SW 1271 (cell line): Measurements from ENCODE around the gene GYS1.

Experiments
- DNase-seq, 2 experiments: peaks; one replicate each; lab custom pipeline; 2025; lab: John Stamatoyannopoulos, UW

Gene GYS1

GRCh38 chr19:48963371-48964204, 29.5 kb downstream of the GYS1 start:
- DNase-seq, result peak in 1 of 2 experiments; percentile 24

GRCh38 chr19:48962849-48963165, 30.3 kb downstream of the GYS1 start:
- no peak for DNase-seq

DNA sequence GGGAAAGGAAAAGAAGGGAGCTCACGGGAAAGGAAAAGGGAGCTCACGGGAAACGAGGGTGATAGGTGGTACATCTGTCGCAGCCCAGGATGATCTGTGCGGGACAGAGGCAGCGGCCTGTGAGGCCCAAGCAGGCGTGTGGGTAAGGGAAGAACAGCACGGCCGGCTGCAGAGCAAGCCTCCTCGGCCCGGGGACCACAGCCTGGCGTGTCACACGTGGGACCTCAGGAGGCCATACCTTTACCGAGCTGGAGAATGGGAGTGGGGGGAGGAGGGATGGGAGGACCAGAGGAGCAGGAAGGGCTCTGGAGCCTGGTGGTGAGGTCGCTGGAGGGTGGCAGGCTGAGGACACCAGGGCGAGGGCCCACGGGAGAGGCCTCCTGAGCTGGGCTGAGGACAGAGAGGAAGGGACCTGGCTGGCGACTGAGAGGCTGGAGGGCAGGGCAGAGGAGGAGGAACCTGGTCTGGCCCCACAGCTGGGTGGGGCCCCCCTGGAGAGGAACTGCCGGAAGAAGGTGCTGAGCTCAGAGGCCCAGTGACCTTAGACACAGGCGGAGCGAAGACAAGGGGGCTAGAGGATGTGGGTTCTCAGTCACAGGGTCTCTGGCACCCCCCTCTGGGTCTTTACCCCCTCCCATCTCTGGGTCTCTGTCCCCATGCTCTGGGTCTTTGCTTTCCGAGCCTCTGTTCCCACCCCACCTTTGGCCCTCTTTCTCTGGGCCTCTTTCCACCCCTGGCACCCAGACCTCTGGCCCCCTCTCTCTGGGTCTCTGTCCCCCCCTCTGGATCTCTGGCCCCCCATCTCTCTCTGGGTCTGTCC, 30.9 kb downstream of the GYS1 start:
- peak in 1 of 2 experiments; percentile 48 for DNase-seq

DNA sequence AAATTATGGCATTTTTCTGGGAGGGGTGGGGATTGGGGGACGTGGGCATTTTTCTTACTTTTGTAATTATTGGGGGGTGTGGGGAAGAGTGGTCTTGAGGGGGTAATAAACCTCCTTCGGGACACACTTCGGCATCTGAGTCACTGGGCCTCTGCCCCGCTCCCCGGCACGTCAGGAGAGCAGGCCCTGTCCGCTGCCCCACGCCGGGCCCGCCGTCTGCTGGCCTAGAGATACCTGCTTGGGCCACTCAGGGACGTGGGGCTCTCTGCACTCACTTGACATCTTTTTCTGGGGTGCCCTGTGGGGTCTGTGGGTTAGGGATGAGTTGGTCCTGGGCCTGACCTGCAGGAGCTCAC, 31.5 kb downstream of the GYS1 start:
- DNase-seq, result no peak

DNA sequence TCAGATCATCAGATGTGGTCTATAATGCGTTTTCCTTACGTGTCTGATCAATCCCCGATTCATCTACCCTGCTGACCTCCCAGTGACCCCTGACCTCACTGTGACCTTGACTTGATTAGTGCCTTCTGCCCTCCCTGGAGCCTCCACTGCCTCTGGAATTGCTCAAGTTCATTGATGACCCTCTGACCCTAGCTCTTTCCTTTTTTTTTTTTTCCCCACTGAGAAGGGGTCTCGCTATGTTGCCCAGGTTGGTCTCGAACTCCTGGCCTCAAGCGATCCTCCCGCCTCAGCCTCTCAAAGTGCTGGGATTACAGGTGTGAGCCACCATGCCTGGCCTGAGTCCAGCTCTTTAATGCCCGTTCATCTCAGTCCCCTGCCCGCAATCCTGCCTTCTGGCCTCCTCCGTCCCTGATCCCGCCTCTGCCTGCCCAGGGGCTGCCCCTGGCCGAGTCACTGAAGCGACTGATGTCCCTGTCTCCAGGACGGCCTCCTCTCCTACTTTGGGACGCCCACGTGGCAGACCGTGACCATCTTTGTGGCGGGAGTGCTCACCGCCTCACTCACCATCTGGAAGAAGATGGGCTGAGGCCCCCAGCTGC, 32.0 kb downstream of the GYS1 start:
- no peak for DNase-seq

- no peak for DNase-seq
These were observed 33.5 kb downstream of the GYS1 start for GRCh38 chr19:48959341-48960239.

DNA sequence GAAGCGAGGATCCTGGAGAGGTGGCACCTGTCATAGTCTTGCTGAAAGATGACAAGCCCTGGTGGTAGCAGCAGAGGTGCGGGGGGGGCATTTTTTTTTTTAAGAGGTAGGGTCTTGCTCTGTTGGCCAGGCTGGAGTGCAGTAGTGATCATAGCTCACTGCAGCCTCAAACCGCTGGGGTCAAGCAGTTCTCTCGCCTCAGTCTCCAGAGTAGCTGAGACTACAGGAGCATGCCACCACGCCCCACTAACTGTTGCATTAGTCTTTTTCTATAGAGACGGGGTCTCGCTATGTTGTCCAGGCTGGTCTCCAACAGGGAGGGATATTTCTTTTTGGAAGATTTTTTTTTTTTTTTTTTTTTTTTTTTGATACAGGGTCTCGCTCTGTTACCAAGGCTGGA, 35.1 kb downstream of the GYS1 start:
- no peak for DNase-seq

- DNase-seq, result no peak
These were observed 37.7 kb downstream of the GYS1 start for GRCh38 chr19:48955308-48955958.

GRCh38 chr19:48954595-48955307, 38.4 kb downstream of the GYS1 start, which contains the start of gene BAX:
Gene BAX, plus strand, starts transcription at chr19:48954875. Its CDS starts 54 bp downstream, at chr19:48954929.
- DNase-seq, result peak; percentile 74 to 89

GRCh38 chr19:48953990-48954594, 39.0 kb downstream of the GYS1 start:
- no peak for DNase-seq

- DNase-seq, result no peak
These were observed 40.0 kb downstream of the GYS1 start for GRCh38 chr19:48953141-48953540.

- DNase-seq, result no peak
These were observed 42.1 kb downstream of the GYS1 start for GRCh38 chr19:48950830-48951519.

- no peak for DNase-seq
These were observed 43.0 kb downstream of the GYS1 start for GRCh38 chr19:48950159-48950558.

GRCh38 chr19:48947258-48947542, 45.9 kb downstream of the GYS1 start:
- no peak for DNase-seq

- no peak for DNase-seq
These were observed 46.4 kb downstream of the GYS1 start for GRCh38 chr19:48946463-48947257.

GRCh38 chr19:48945817-48946216, 47.3 kb downstream of the GYS1 start:
- DNase-seq, result no peak

- no peak for DNase-seq
These were observed 47.7 kb downstream of the GYS1 start for GRCh38 chr19:48945415-48945814.

- no peak for DNase-seq
These were observed 50.0 kb downstream of the GYS1 start for GRCh38 chr19:48943081-48943480.

DNA sequence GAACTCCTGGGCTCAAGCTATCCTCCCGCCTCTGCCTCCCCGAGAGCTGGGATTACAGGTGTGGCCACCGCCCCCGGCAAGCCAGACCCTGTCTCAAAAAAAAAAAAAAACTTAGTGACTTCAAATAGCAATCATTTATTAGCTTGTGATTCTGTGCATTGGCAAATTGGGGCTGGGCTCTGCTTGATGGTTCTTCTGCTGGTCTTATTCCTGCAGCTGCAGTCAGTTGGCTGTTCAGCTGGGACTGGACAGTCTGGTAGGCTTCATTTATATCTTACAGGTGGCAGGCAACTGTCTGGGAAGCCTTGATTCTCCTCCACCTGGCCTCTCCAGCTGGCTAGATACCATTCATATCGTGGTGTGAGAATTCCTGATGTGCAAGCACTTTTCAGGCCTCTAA, 52.2 kb downstream of the GYS1 start:
- DNase-seq, result no peak
